GM18511 (cell line): ENCODE results near the gene EFNB2.

Experiments
- ATAC-seq: cut with Tn5 transposase; IDR thresholded peaks from one replicate; pipeline ENCODE4 v1.9.1; 2021; ENCODE audit warnings: mild to moderate bottlenecking, moderate library complexity; ENCODE audit not compliant: unreplicated experiment

Gene EFNB2

GRCh38 chr13:106503730-106504453, 31.6 kb downstream of the EFNB2 start:
- ATAC-seq = no peak

- no peak for ATAC-seq
These were observed 32.2 kb downstream of the EFNB2 start for GRCh38 chr13:106503272-106503671.

- no peak for ATAC-seq
These were observed 35.0 kb downstream of the EFNB2 start for GRCh38 chr13:106500445-106500844.

- peak; percentile 71 for ATAC-seq
These were observed 35.6 kb downstream of the EFNB2 start for GRCh38 chr13:106499896-106500295.

DNA sequence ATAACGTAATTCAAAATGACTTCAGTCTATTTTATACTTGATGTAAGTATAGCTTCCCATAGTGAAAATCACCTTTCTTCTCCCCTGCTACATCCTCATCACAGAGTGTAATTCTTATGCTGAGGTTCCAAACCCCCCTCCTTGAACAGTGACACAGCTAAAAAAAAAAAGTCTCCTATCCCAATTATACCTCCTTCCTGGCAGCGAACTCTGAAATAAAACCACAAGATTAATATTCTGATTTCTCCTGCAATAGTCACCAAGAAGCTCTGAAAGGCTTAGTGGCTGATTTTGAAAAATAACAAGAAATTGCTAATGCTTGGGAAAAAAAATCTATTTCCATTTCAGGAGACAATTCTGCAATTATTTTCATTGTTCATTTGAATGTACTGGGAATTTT, 36.3 kb downstream of the EFNB2 start:
- ATAC-seq = no peak

DNA sequence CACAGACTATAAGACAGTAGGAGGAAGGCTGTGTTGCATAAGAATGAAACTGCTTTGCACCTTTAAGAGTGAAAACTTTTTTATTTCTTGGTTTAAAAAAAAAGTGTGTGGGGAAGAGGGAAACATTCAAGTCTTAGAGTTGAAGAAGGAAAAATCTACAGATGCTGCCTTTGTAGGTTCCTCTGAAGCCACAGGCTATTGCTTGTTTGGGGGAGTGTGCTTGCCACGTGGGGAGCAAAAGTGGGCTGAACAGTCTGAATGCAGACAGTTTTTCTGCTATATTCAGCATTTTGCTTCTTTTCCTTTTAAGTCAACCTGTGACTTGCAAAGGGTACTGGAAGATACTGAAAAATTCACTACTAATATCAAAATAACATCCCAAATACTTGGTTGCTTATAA, 36.9 kb downstream of the EFNB2 start:
- ATAC-seq = no peak

GRCh38 chr13:106498158-106498557, 37.3 kb downstream of the EFNB2 start:
- no peak for ATAC-seq

DNA sequence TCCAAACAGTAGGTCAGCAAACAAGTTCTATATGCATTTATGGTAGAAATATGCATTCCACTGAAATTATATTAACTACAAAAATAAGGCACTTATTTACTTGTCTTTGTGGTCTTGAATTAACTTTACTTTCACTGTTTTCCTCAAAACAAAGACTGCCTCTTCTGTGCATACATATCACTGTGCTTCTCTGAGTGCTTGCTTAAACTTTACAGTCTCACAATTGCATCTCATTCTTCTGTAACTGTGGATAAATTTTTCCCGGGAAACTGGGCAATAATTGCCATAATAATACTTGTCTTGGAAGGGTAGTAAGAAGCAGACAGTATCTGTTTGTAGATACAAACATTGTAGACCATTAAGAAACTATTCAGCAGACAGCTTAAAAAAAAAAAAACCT, 38.4 kb downstream of the EFNB2 start:
- ATAC-seq = no peak

- ATAC-seq = no peak
These were observed 39.1 kb downstream of the EFNB2 start for GRCh38 chr13:106496072-106496997.

- no peak for ATAC-seq
These were observed 40.5 kb downstream of the EFNB2 start for GRCh38 chr13:106494936-106495335.

- ATAC-seq = no peak
These were observed 41.0 kb downstream of the EFNB2 start for GRCh38 chr13:106494506-106494905.

DNA sequence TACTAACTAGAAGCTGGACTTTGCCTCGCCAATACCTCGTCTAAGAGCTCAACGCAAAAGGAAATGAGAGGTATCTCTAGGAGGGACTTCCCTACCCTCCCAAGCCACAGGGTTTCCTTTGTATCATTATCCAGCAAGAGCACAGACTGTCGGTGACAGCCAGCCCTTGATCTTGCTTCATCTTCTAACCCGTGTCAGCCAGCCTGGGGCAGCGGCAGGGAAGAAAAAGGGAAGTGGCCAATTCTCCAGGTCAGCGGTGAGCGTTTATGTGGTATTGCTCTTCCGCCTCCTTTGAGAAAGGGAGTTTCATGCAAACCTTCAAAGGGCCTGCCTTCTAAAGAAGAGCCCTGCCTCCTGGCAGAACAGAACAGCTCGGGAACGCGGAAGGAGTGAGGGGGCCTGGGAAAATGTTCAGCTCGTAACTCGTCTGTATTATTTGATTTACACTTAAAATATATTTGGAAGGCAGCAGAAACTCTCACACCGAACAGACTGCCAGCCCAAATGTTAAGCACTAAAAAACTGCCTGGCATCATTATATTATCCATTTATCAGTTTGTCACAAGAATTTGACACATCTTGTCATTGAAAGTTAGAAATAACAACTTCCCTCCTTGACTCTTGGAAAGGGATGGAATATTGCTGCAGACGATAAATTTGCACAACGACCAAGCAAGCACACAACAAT, 41.8 kb downstream of the EFNB2 start:
- ATAC-seq = peak; percentile 82

DNA sequence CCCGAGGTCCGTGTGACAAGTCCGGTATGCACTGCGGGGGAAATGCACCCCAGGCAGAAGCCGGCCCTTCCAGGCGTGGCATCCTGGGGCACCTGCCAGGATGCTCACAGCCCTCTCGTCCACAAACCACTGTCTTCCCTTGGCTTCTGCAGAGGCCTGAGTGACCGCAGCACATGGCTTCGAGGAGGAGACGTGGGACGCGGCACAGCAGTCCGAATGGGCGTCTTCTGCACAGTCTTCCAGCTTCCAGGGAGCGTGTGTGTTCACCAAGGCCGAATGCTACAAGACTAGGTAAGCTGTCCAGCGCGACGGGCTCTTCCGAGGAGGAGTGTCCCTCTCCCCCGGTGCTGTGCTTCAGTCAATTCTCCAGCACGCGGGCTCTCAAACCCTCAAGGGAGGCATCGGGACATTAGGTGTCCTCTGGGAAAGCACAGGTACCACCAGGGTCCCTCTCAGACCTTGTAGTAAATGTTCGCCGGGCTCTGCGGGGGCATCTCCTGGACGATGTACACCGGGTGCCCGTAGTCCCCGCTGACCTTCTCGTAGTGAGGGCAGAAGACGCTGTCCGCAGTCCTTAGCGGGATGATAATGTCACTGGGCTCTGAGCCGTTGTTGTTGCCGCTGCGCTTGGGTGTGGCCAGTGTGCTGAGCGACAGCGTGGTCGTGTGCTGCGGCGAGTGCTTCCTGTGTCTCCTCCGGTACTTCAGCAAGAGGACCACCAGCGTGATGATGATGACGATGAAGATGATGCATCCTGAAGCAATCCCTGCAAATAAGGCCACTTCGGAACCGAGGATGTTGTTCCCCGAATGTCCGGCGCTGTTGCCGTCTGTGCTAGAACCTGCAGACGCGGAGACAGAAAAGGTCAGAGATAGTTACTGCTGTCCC, 42.6 kb downstream of the EFNB2 start:
- no peak for ATAC-seq

DNA sequence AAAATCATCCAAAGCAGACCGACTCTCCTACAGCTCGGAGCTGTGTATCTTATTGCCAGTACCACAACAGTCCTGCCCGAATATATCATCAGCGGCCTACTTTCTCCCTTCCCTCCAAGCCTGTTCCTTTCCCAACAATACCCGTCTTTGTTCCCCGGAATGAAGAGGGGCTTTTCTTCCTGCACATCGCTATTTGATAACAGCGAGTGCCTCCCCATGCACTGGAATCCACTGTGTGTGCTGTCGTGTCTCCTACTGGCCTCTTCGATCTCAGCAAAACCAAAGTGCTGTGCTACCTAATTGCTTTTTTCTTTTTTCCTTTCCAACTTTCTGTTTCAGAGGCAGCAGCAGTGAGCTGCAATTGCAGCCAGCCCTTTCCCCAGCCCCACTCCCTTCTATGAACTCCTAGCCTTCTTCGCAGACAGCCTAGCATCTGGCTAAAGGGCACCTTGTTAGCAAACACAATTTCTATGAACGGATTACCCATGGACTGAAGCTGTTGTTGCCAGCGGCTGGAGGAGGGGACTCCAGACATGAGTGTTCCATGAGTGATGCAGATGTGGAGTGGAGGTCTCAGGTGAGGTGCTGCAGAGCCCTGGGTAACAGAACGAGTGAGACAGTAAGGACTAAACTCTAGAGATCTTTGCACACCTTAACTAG, 43.4 kb downstream of the EFNB2 start:
- no peak for ATAC-seq

- ATAC-seq = no peak
These were observed 44.0 kb downstream of the EFNB2 start for GRCh38 chr13:106491463-106491862.

- peak; percentile 29 for ATAC-seq
These were observed 44.7 kb downstream of the EFNB2 start for GRCh38 chr13:106490569-106491321.

DNA sequence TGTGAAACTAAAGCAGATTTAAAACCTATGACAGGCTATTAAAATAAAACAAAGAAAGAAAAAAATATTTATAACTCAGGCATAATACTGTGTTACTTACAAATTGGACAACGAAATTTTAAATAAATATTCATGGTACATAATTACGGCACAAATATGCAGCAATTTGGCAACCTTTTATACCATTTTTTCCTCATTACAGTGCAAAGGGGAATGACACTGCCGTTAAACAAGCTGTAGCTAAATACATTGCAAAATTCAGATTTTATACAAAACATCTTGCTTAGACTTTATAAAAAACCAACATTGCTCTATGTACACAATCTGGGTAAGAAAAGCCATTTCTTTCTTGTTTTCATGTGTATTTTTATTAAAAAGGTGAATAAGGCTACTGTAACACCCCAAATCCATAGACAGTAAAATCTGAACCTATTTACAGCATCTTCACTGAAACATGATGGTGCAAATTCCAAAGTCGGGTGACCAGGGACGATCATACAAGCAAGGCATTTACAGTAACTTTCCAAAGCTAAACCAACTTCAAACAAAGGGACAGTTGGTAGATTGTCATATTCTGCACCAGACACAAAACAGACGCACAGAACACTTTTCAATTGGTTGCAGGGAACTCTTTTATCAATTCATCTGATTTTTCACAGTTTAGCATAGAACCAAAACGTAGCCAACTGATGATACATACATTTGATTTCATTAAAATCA, 45.5 kb downstream of the EFNB2 start:
- ATAC-seq = no peak

GRCh38 chr13:106488686-106489085, 46.8 kb downstream of the EFNB2 start:
- no peak for ATAC-seq

GRCh38 chr13:106488076-106488475, 47.4 kb downstream of the EFNB2 start:
- no peak for ATAC-seq
